ENCODE measurements around the gene WBP1. TPM values are rescaled to one million over a fixed set of nuclear protein-coding genes. Genes with fewer than 3 reads are reported as not detected.

The WBP1 gene
- total RNA-seq, 2 experiments from 2014 or later: 68.8 to 70.8 TPM

DNA sequence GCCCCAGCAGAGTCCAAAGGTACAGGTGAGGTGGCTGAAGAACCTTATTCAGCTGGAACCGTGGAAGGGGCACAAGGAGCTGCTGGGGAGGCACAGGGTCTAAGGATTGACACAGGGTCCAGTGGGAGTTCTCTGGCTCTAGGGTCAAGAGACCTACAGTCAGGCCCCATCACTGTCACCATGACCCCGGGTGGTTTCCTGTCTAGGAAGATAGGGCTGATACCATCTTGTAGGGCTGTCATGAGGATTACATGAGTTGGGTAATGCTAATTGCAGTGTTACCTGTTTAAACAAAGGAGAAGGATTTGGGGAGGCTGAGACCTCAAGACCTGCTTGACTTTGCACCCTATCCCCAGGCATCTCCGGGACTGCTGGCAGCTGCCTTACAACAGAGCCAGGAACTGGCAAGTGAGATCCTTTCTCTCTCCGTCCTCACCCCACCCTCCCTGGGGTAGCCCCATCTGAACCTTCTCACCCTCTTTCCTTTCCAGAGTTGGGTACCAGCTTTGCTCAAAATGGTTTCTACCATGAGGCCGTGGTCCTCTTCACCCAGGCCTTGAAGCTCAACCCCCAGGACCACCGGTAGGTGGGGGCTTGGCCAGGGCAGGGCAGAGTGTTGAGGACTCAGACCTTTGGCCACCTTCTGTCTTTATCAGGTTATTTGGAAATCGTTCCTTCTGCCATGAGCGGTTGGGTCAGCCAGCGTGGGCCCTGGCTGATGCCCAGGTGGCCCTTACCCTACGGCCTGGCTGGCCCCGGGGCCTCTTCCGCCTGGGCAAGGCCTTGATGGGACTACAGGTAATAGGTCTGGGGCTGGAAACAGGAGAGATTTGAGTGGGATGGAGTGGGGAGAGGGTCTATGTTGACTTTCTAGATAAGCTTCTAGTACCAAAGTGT, 33.7 kb downstream of the WBP1 start:
- Histone ChIP-seq H3K4me1 (ENCODE audit: insufficient read depth, low read length, poor library complexity, severe bottlenecking) (no peaks in the 10 kb centered on the region), H3K4me2 (ENCODE audit: low read length) (no peak overlapping the region), H3K36me3 (ENCODE audit: insufficient read depth, low read length) (peaks cover 44% of the 10 kb centered on the region), H3K79me2 (ENCODE audit: insufficient read depth, low read depth, low read length) (no peaks in the 10 kb centered on the region), H2AFZ (ENCODE audit: low read length) (no peak overlapping the region), H3K9me3 (ENCODE audit: low read length) (no peaks in the 10 kb centered on the region), H3K9me2 (ENCODE audit: insufficient read depth, low read length) (no peaks in the 10 kb centered on the region), H3K4me3 (ENCODE audit: low read depth, low read length, poor library complexity, severe bottlenecking) (no peak overlapping the region), H4K20me1 (ENCODE audit: insufficient read depth, low read length) (no peaks in the 10 kb centered on the region), H3K27ac (ENCODE audit: low read depth, low read length, poor library complexity, severe bottlenecking) (no peak overlapping the region)
- DNase-seq (ENCODE audit: low spot score): no peak
- POLR2A ChIA-PET: interaction anchor here (0.6 kb wide), 1 partner anchor 8 kb away, joined by 4 read pairs; no protein-coding TSS in a partner anchor
- CTCF ChIA-PET (ENCODE audit: unreplicated experiment): no interaction called here
- TF ChIP-seq, protein P1, sequence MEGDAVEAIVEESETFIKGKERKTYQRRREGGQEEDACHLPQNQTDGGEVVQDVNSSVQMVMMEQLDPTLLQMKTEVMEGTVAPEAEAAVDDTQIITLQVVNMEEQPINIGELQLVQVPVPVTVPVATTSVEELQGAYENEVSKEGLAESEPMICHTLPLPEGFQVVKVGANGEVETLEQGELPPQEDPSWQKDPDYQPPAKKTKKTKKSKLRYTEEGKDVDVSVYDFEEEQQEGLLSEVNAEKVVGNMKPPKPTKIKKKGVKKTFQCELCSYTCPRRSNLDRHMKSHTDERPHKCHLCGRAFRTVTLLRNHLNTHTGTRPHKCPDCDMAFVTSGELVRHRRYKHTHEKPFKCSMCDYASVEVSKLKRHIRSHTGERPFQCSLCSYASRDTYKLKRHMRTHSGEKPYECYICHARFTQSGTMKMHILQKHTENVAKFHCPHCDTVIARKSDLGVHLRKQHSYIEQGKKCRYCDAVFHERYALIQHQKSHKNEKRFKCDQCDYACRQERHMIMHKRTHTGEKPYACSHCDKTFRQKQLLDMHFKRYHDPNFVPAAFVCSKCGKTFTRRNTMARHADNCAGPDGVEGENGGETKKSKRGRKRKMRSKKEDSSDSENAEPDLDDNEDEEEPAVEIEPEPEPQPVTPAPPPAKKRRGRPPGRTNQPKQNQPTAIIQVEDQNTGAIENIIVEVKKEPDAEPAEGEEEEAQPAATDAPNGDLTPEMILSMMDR (conservative IDR thresholded peaks at IDR 0.05; ENCODE audit: low read length): no peak
- TF ChIP-seq EZH2phosphoT487 (IDR thresholded peaks at IDR 0.05; ENCODE audit: borderline replicate concordance, low read depth, low read length): no peak
- intact Hi-C loops (cut with micrococcal nuclease; ENCODE audit: unreplicated experiment): no loop called here
- no TSS peak for BruUV-seq (replicated peaks)

DNA sequence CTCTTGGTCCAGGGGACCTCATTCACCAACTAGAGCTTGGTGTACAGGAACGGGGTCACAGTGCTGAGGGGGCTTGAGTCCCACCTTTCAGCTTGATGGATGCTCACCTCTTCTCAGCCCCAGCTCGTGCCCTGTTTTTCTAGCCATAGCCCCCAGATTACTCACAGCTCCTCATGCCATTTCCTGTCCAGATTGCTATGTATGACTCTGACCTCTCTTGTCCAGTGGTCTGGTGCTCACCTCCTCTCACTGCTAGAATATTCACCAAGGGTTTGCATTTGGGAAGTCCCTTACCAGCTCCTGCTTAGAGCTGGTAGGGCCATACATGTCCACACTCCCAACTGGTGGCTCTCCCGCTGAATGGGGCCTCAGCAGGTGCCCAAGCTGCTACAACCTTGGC, 35.3 kb downstream of the WBP1 start:
- ChIA-PET CTCF (ENCODE audit: unreplicated experiment) (no interaction called here), POLR2A (interaction anchor here (0.9 kb wide), 1 partner anchor 26 kb away, joined by 3 read pairs; no protein-coding TSS in a partner anchor)
- Histone ChIP-seq H3K4me3 (ENCODE audit: low read depth, low read length, poor library complexity, severe bottlenecking) (no peak overlapping the region), H3K9me2 (ENCODE audit: insufficient read depth, low read length) (no peaks in the 10 kb centered on the region), H3K79me2 (ENCODE audit: insufficient read depth, low read depth, low read length) (no peaks in the 10 kb centered on the region), H3K27ac (ENCODE audit: low read depth, low read length, poor library complexity, severe bottlenecking) (no peak overlapping the region), H3K4me1 (ENCODE audit: insufficient read depth, low read length, poor library complexity, severe bottlenecking) (peaks cover 1% of the 10 kb centered on the region), H3K9me3 (ENCODE audit: low read length) (no peaks in the 10 kb centered on the region), H3K36me3 (ENCODE audit: insufficient read depth, low read length) (peaks cover 44% of the 10 kb centered on the region), H2AFZ (ENCODE audit: low read length) (no peak overlapping the region), H3K4me2 (ENCODE audit: low read length) (no peak overlapping the region), H4K20me1 (ENCODE audit: insufficient read depth, low read length) (no peaks in the 10 kb centered on the region)
- intact Hi-C loops (cut with micrococcal nuclease; ENCODE audit: unreplicated experiment): no loop called here
- TSS peak; percentile 49 for BruUV-seq (replicated peaks)
- no peak for DNase-seq (ENCODE audit: low spot score)
- TF ChIP-seq, protein P1 (conservative IDR thresholded peaks at IDR 0.05; ENCODE audit: low read length): no peak
- no peak for TF ChIP-seq EZH2phosphoT487 (IDR thresholded peaks at IDR 0.05; ENCODE audit: borderline replicate concordance, low read depth, low read length)

GRCh38 chr2:74495440-74495839, 37.2 kb downstream of the WBP1 start:
- Histone ChIP-seq H3K9me3 (ENCODE audit: low read length) (no peaks in the 10 kb centered on the region), H4K20me1 (ENCODE audit: insufficient read depth, low read length) (no peaks in the 10 kb centered on the region), H3K9me2 (ENCODE audit: insufficient read depth, low read length) (no peaks in the 10 kb centered on the region), H3K4me3 (ENCODE audit: low read depth, low read length, poor library complexity, severe bottlenecking) (no peak overlapping the region), H3K36me3 (ENCODE audit: insufficient read depth, low read length) (peaks cover 39% of the 10 kb centered on the region), H2AFZ (ENCODE audit: low read length) (no peak overlapping the region), H3K4me1 (ENCODE audit: insufficient read depth, low read length, poor library complexity, severe bottlenecking) (peaks cover 6% of the 10 kb centered on the region), H3K4me2 (ENCODE audit: low read length) (no peak overlapping the region), H3K79me2 (ENCODE audit: insufficient read depth, low read depth, low read length) (no peaks in the 10 kb centered on the region), H3K27ac (ENCODE audit: low read depth, low read length, poor library complexity, severe bottlenecking) (no peak overlapping the region)
- ChIA-PET POLR2A (no interaction called here), CTCF (ENCODE audit: unreplicated experiment) (no interaction called here)
- intact Hi-C loops (cut with micrococcal nuclease; ENCODE audit: unreplicated experiment): no loop called here
- no peak for TF ChIP-seq EZH2phosphoT487 (IDR thresholded peaks at IDR 0.05; ENCODE audit: borderline replicate concordance, low read depth, low read length)
- TF ChIP-seq, protein P1 (conservative IDR thresholded peaks at IDR 0.05; ENCODE audit: low read length): no peak
- no TSS peak for BruUV-seq (replicated peaks)
- no peak for DNase-seq (ENCODE audit: low spot score)
